Measurements from ENCODE around the gene TRAPPC2B. TPM values are rescaled to one million over a fixed set of nuclear protein-coding genes. Genes with fewer than 3 reads are reported as not detected.
A peak's percentile ranks its signal among the peaks of the same experiment; 100 is the strongest.
"Not testable (repeated sequence)": the region's sequence is repeated elsewhere in the genome, so short reads cannot be mapped to it uniquely, and the experiment has no call there.

The TRAPPC2B gene
- total RNA-seq, 1 donor from 2014 or later, result 36.2 TPM

- TF ChIP-seq CTCF (conservative IDR thresholded peaks at IDR 0.05; ENCODE audit: low read depth, low read length), result no peak
- peak overlapping the region; percentile 89 for H3K4me3 ChIP-seq (ENCODE audit: low read depth, low read length)
- DNase-seq (ENCODE audit: low read depth), result no peak
Observed at GRCh38 chr19:57363688-57364181, 384 bp downstream of the TRAPPC2B start.

GRCh38 chr19:57366776-57367175 is 3.4 kb downstream of the TRAPPC2B start:
- no peak overlapping the region for H3K4me3 ChIP-seq (ENCODE audit: low read depth, low read length)
- DNase-seq (ENCODE audit: low read depth), result no peak
- TF ChIP-seq CTCF (conservative IDR thresholded peaks at IDR 0.05; ENCODE audit: low read depth, low read length), result no peak

- no peak for DNase-seq (ENCODE audit: low read depth)
- H3K4me3 ChIP-seq (ENCODE audit: low read depth, low read length), result no peak overlapping the region
- TF ChIP-seq CTCF (conservative IDR thresholded peaks at IDR 0.05; ENCODE audit: low read depth, low read length), result no peak
Observed at GRCh38 chr19:57374179-57374578, 10.8 kb downstream of the TRAPPC2B start.

GRCh38 chr19:57374647-57375046 is 11.3 kb downstream of the TRAPPC2B start:
- not testable (repeated sequence) for DNase-seq (ENCODE audit: low read depth)

GRCh38 chr19:57376151-57376550 is 12.8 kb downstream of the TRAPPC2B start:
- TF ChIP-seq CTCF (conservative IDR thresholded peaks at IDR 0.05; ENCODE audit: low read depth, low read length), result no peak
- DNase-seq (ENCODE audit: low read depth), result no peak

More at GRCh38 chr19:57374647-57375046, 11.3 kb downstream of the TRAPPC2B start:
- H3K4me3 ChIP-seq (ENCODE audit: low read depth, low read length), result not testable (repeated sequence)

GRCh38 chr19:57377498-57378146 is 14.3 kb downstream of the TRAPPC2B start:
- DNase-seq (ENCODE audit: low read depth), result no peak
- H3K4me3 ChIP-seq (ENCODE audit: low read depth, low read length), result no peak overlapping the region
- TF ChIP-seq CTCF (conservative IDR thresholded peaks at IDR 0.05; ENCODE audit: low read depth, low read length), result no peak

More at GRCh38 chr19:57376151-57376550, 12.8 kb downstream of the TRAPPC2B start:
- H3K4me3 ChIP-seq (ENCODE audit: low read depth, low read length), result no peak overlapping the region

- DNase-seq (ENCODE audit: low read depth), result no peak
- TF ChIP-seq CTCF (conservative IDR thresholded peaks at IDR 0.05; ENCODE audit: low read depth, low read length), result no peak
Observed at GRCh38 chr19:57380923-57381322, 17.6 kb downstream of the TRAPPC2B start.

More at GRCh38 chr19:57380923-57381322, 17.6 kb downstream of the TRAPPC2B start:
- no peak overlapping the region for H3K4me3 ChIP-seq (ENCODE audit: low read depth, low read length)
